DMS53 (cell line): ENCODE results near the gene HELQ.

Source experiments
- DNase-seq: peaks from one replicate; lab custom pipeline; 2025; lab: John Stamatoyannopoulos, UW

Gene HELQ

DNA sequence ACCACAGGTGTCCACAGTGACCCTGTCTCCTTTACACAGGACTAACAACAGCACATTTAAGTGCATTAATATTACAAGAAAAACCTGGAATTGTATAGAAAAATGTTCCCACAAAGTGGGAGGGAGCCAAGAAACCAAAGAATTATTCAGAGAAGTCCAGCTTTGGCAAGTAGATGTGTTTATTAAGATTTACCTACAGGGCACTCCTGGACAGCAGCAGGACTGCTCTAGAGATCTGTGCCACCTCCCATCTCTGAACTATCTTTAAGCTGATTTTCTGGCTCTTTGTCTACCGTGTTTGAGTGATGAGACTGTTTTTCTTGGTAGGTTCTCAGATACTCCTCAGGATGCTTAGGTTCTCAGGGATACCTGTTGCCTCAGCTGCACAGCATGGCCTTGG, 82.7 kb downstream of the HELQ start:
- no peak for DNase-seq

DNA sequence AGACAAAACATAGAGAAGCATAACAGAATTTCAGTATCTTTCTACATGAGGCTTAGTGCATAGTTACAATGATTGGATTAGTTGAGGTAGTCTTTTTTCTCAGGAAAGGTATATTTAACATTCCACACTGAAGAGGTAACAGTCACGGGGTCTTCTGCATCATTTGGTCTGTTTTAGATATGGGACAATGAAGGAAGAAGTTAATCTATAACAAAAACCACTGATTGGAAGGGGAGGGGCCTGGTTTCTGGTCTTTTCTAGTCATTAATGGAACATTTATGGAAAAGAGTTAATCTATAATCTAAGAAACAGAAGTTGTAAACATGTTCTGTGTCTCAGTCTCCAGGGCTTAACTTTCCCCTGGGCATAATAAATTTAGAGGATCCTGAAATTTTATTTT, 83.7 kb downstream of the HELQ start:
- DNase-seq = no peak

DNA sequence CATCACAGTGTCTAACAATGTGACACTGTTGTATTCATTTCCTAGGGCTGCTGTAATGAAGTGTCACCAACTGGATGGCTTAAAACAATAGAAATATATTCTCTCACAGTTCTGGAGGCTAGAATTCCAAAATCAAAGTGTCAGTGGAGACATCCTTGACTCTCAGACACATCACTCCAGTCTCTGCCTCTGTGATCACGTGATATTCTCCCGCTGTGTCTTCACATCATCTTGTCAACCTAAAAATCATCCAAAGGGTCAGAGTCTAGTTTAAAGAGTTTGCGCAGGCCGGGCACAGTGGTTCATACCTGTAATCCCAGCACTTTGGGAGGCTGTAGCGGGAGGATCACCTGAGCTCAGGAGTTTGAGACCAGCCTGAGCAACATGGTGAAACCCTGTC, 84.4 kb downstream of the HELQ start:
- DNase-seq = no peak

DNA sequence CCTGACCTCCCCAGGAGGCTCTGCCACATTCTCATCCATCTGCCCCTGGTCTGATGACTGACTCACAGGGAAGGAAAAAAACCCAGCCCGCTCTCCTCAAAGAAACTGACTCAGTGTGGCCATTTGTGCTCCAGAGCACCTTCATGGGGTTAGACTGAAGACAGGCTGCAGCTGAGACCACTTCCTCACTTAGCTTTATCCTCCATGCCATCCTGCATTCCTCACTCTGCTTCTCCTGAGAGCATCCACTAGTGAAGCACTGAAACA, 85.0 kb downstream of the HELQ start:
- DNase-seq = no peak

DNA sequence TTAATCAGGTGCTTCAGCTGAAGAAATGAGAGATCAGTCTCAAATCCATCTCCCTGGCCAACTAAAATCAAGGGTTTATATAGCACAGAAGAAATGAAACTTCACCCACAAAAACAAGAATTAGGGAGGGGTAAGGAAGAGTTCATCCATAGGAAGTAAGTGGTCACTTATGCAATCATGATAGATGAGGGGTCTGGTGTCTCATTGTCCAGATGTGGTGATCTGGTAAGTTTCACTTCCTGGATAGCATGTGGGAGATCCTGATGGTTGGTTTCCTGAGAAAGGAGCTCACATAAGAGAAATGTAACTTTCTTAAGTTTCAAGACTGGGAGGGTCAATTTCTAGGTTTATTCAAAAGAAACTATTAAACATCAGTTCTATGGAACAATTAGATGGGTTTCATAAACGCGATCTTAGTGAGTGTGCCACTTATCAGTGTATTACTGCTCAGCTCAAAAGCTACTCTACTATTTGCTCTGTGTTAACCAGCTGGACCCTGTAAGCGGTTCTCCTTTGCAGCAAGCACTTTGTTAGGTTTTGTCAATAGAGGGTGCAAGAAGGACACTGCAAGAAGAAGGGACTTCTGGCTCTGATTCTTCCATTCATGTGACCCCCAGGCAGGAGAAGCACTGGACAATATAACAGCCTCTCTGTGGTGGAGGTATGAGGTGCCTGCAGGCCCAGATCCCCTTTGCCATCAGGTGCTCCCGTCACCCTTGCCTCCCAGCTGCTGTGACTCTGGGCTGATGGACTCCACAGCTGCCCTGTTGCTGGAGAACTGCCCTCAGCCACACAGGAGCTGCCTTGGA, 85.6 kb downstream of the HELQ start:
- DNase-seq = no peak

DNA sequence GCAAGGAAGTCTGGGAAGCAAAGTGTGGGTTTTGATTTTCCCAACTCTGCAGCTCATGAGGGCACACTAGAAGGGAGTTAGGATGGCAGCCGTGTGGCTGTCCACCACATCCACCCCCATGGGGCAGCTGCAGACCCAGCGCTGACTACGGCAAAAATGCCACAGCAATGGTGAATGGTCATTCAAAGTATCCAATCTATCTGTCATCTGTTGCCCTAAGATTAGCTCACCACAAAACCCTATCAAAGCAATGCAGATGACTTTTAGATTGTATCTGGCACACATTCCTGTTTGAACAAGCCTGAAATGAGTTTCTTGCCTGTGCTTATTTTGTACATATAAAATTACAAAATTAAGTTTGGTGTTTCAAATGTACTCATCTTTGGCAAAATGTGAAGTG, 91.3 kb downstream of the HELQ start:
- no peak for DNase-seq

DNA sequence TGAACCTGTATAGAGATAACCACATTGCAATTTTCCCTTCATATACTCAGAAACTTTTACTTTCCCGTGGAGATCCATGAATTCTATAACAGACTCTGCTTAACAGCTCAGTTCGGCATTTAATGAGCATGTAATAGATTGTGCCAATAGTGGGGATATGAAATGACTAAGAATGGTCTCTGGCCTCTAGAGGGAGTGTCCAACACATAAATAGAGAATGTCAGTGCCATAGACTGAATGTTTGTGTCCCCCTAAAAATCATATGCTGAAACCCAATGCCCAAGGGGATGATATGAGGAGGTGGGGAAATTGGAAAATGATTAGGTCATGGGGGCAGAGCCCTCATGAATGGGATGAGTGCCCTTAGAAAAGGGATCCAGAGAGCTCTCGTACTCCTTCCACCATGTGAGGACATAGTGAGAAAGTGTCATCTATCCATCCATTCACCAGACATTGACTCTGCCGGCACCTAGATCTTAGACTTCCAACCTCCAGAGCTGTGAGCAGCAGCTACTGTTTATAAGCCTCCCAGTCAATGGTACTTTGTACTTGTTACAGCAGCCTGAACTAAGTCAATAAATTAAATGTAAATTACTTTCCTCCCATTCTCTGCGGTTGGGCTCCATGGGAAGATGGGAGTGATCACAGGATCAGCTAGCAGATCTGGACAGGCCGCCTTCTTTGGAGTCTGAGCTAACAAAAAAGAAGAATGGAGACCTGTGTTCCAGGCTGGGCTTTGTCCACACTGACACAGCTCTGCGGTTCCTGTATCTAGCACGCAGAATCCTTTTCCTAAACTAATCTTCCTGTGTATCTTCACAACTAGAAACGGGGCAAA, 92.9 kb downstream of the HELQ start:
- DNase-seq = peak; percentile 7

DNA sequence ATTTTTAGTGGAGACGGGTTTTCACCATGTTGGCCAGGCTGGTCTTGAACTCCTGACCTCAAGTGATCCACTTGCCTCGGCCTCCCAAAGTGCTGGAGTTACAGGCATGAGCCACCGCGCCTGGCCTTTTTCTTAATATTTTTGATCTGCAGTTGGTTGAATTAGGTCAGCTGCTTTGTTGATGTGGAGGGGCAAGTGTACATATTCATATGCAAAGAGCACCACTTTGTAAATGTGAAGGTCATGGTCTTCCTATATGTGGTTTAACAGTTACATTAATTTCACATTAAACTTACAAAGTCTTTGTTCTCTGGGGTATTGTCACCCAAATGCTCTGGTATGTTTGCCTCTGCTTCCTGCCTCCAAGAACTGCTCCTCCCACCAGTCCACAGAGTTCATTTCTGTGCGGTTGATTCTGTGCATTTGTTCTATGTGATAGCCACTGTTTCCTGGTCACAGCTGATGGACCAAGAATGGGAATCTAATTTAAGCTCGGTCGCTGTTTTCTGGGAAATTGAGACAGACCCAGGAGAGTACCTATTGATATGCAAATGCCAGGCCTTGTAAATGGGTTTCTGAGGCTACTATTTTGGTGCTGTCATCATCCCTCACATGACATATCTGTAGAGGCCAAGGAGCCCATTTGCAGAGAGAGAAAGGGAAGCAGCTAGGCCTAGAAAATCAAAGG, 94.1 kb downstream of the HELQ start:
- no peak for DNase-seq

DNA sequence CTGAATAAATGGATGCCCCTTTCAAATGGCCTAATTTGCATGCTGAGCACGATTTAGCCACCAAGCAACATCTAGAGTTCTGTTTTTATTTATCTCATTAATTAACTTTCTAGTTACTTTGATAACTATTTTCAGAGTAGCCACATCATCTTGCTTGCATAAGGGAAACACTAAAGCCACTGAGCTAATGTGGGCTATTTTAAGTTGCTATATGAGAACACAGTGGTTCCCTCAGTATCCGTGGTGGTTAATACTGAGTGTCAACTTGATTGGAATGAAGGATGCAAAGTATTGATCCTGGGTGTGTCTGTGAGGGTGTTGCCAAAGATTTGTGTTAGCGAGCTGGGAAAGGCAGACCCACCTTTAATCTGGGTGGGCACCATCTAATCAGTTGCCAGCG, 95.6 kb downstream of the HELQ start:
- DNase-seq = no peak

DNA sequence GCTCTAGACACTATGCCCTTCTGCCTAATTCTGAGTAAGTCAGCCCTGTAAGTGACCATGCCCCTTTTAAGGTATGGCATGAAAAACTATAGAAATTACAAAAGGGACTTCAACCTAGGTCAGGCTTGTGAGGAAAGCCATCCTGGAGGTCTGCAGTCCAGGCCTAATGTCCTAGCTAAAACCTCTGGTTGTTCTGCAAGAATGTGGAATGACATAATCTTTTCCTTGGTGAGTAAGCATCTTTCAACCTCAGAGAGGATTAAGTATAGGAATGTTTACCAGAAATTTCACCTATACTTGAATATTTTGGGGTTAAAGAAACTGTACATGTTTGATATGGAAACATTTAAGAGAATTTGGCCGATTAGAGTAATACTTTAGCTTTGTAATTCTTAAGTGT, 97.2 kb downstream of the HELQ start:
- no peak for DNase-seq
